HEK293 (cell line): ENCODE data around the gene TMEM151A.

Experiments used
- EGR2 ChIP-seq: fragments of 450-650 bp; formaldehyde crosslinking; IDR thresholded peaks from 2 replicates; pipeline ENCODE4 v1.5.1; 2016; ENCODE audit warnings: low read depth, missing biosample characterization, missing genetic modification characterization
- INSM2 ChIP-seq: fragments of 450-650 bp; formaldehyde crosslinking; IDR thresholded peaks from 2 replicates; pipeline ENCODE4 v1.5.1; 2016; ENCODE audit warnings: missing biosample characterization, missing genetic modification characterization
- PBX3 ChIP-seq: sonication (generic); formaldehyde crosslinking; IDR thresholded peaks from 2 replicates; pipeline ENCODE4 v1.8.1; 2022; ENCODE audit warnings: mild to moderate bottlenecking, moderate library complexity, missing genetic modification reagents
- SETDB1 ChIP-seq: IDR thresholded peaks from one replicate; pipeline ENCODE4 v1.6.1; 2017; ENCODE audit warnings: mild to moderate bottlenecking, low read length, moderate library complexity, mixed read lengths; ENCODE audit not compliant: insufficient read length
- SP3 ChIP-seq: fragments of 450-650 bp; formaldehyde crosslinking; IDR thresholded peaks from 2 replicates; pipeline ENCODE4 v1.5.1; 2016; ENCODE audit warnings: missing biosample characterization, missing genetic modification characterization
- ZBTB26 ChIP-seq: fragments of 450-650 bp; formaldehyde crosslinking; optimal IDR thresholded peaks from 2 replicates; pipeline ENCODE3; 2016; ENCODE audit warnings: missing biosample characterization, mild to moderate bottlenecking, missing genetic modification characterization
- ZFP41 ChIP-seq: fragments of 450-650 bp; formaldehyde crosslinking; IDR thresholded peaks from 2 replicates; pipeline ENCODE4 v1.5.1; 2016; ENCODE audit warnings: missing biosample characterization, missing genetic modification characterization, borderline replicate concordance
- ZNF155 ChIP-seq: fragments of 450-650 bp; formaldehyde crosslinking; IDR thresholded peaks from 2 replicates; pipeline ENCODE4 v1.5.1; 2016; ENCODE audit warnings: missing biosample characterization, missing genetic modification characterization
- ZNF23 ChIP-seq: fragments of 450-650 bp; formaldehyde crosslinking; IDR thresholded peaks from 2 replicates; pipeline ENCODE4 v1.5.1; 2016; ENCODE audit warnings: missing biosample characterization, missing genetic modification characterization, borderline replicate concordance
- ZNF350 ChIP-seq: fragments of 450-650 bp; formaldehyde crosslinking; IDR thresholded peaks from 2 replicates; pipeline ENCODE4 v1.5.0; 2017; ENCODE audit warnings: missing biosample characterization, mild to moderate bottlenecking, missing genetic modification characterization
- ZNF416 ChIP-seq: fragments of 450-650 bp; formaldehyde crosslinking; IDR thresholded peaks from 2 replicates; pipeline ENCODE4 v1.5.1; 2016; ENCODE audit warnings: missing biosample characterization, missing genetic modification characterization
- ZNF488 ChIP-seq: fragments of 450-650 bp; formaldehyde crosslinking; IDR thresholded peaks from 2 replicates; pipeline ENCODE4 v1.5.1; 2016; ENCODE audit warnings: missing biosample characterization, missing genetic modification characterization
- ZNF501 ChIP-seq: fragments of 450-650 bp; formaldehyde crosslinking; IDR thresholded peaks from 2 replicates; pipeline ENCODE4 v1.5.1; 2016; ENCODE audit warnings: missing biosample characterization, missing genetic modification characterization
- ZNF513 ChIP-seq: fragments of 450-650 bp; IDR thresholded peaks from 2 replicates; pipeline ENCODE4 v1.5.1; 2018; ENCODE audit warnings: missing biosample characterization, missing genetic modification characterization
- ZNF561 ChIP-seq: fragments of 450-650 bp; IDR thresholded peaks from 2 replicates; pipeline ENCODE4 v1.5.1; 2018; ENCODE audit warnings: missing biosample characterization, missing genetic modification characterization, borderline replicate concordance
- ZNF571 ChIP-seq: fragments of 450-650 bp; formaldehyde crosslinking; IDR thresholded peaks from 2 replicates; pipeline ENCODE4 v1.5.0; 2017; ENCODE audit warnings: missing biosample characterization, missing genetic modification characterization
- ZNF585B ChIP-seq: fragments of 450-650 bp; formaldehyde crosslinking; IDR thresholded peaks from 2 replicates; pipeline ENCODE4 v1.5.1; 2016; ENCODE audit warnings: missing biosample characterization, missing genetic modification characterization
- ZNF623 ChIP-seq: fragments of 450-650 bp; formaldehyde crosslinking; IDR thresholded peaks from 2 replicates; pipeline ENCODE4 v1.5.1; 2016; ENCODE audit warnings: missing biosample characterization, missing genetic modification characterization
- ZNF624 ChIP-seq: fragments of 450-650 bp; formaldehyde crosslinking; IDR thresholded peaks from 2 replicates; pipeline ENCODE4 v1.5.1; 2017; ENCODE audit warnings: missing biosample characterization, missing genetic modification characterization
- ZNF658 ChIP-seq: fragments of 450-650 bp; formaldehyde crosslinking; IDR thresholded peaks from 2 replicates; pipeline ENCODE4; 2016; ENCODE audit warnings: missing biosample characterization, missing genetic modification characterization
- ZNF660 ChIP-seq: fragments of 450-650 bp; IDR thresholded peaks from 2 replicates; pipeline ENCODE4 v1.5.1; 2018; ENCODE audit warnings: missing biosample characterization, mild to moderate bottlenecking, missing genetic modification characterization
- ZNF843 ChIP-seq: fragments of 450-650 bp; formaldehyde crosslinking; IDR thresholded peaks from 2 replicates; pipeline ENCODE4 v1.5.1; 2016; ENCODE audit warnings: missing biosample characterization, missing genetic modification characterization
- TF ChIP-seq, protein P1 (sequence below): fragments of 450-650 bp; formaldehyde crosslinking; conservative IDR thresholded peaks from 2 replicates; pipeline ENCODE4 v1.5.1; 2016; ENCODE audit warnings: low read depth, missing biosample characterization, missing genetic modification characterization
- TF ChIP-seq, protein P2 (sequence below): fragments of 450-650 bp; formaldehyde crosslinking; IDR thresholded peaks from 2 replicates; pipeline ENCODE4 v1.5.1; 2017; ENCODE audit warnings: missing biosample characterization, missing genetic modification characterization
- TF ChIP-seq, protein P3 (sequence below): fragments of 450-650 bp; formaldehyde crosslinking; IDR thresholded peaks from 2 replicates; pipeline ENCODE4 v1.5.1; 2017; ENCODE audit warnings: missing biosample characterization, mild to moderate bottlenecking, missing genetic modification characterization, moderate library complexity
- TF ChIP-seq, protein P4 (sequence below): fragments of 450-650 bp; formaldehyde crosslinking; IDR thresholded peaks from 2 replicates; pipeline ENCODE4 v1.5.1; 2016; ENCODE audit warnings: missing biosample characterization, missing genetic modification characterization

TMEM151A gene

GRCh38 chr11:66268244-66268951, 23.3 kb upstream of the TMEM151A start, which contains the start of gene RAB1B (continued):
- TF ChIP-seq, protein P1, sequence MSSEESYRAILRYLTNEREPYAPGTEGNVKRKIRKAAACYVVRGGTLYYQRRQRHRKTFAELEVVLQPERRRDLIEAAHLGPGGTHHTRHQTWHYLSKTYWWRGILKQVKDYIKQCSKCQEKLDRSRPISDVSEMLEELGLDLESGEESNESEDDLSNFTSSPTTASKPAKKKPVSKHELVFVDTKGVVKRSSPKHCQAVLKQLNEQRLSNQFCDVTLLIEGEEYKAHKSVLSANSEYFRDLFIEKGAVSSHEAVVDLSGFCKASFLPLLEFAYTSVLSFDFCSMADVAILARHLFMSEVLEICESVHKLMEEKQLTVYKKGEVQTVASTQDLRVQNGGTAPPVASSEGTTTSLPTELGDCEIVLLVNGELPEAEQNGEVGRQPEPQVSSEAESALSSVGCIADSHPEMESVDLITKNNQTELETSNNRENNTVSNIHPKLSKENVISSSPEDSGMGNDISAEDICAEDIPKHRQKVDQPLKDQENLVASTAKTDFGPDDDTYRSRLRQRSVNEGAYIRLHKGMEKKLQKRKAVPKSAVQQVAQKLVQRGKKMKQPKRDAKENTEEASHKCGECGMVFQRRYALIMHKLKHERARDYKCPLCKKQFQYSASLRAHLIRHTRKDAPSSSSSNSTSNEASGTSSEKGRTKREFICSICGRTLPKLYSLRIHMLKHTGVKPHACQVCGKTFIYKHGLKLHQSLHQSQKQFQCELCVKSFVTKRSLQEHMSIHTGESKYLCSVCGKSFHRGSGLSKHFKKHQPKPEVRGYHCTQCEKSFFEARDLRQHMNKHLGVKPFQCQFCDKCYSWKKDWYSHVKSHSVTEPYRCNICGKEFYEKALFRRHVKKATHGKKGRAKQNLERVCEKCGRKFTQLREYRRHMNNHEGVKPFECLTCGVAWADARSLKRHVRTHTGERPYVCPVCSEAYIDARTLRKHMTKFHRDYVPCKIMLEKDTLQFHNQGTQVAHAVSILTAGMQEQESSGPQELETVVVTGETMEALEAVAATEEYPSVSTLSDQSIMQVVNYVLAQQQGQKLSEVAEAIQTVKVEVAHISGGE (tag by site-specific recombination) = peak; percentile 67
- TF ChIP-seq SP3 = peak; percentile 92
- peak; percentile 52 for TF ChIP-seq EGR2
- no peak for TF ChIP-seq ZNF571
- no peak for TF ChIP-seq ZNF416 (tag by site-specific recombination)
- TF ChIP-seq ZNF561 (tag by site-specific recombination) = no peak
- no peak for TF ChIP-seq ZNF843 (tag by site-specific recombination)
- no peak for TF ChIP-seq ZNF658 (tag by site-specific recombination)
- TF ChIP-seq ZNF23 (tag by site-specific recombination) = no peak
- TF ChIP-seq, protein P2, sequence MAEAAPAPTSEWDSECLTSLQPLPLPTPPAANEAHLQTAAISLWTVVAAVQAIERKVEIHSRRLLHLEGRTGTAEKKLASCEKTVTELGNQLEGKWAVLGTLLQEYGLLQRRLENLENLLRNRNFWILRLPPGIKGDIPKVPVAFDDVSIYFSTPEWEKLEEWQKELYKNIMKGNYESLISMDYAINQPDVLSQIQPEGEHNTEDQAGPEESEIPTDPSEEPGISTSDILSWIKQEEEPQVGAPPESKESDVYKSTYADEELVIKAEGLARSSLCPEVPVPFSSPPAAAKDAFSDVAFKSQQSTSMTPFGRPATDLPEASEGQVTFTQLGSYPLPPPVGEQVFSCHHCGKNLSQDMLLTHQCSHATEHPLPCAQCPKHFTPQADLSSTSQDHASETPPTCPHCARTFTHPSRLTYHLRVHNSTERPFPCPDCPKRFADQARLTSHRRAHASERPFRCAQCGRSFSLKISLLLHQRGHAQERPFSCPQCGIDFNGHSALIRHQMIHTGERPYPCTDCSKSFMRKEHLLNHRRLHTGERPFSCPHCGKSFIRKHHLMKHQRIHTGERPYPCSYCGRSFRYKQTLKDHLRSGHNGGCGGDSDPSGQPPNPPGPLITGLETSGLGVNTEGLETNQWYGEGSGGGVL (tag by site-specific recombination) = no peak
- TF ChIP-seq ZFP41 (tag by site-specific recombination) = no peak
- no peak for TF ChIP-seq ZNF155 (tag by site-specific recombination)
- TF ChIP-seq ZNF623 = no peak
- no peak for TF ChIP-seq INSM2 (tag by site-specific recombination)
- TF ChIP-seq ZNF488 = no peak
- TF ChIP-seq ZNF624 = no peak
- TF ChIP-seq PBX3 (CRISPR knock-in tag) = no peak
- TF ChIP-seq, protein P3, sequence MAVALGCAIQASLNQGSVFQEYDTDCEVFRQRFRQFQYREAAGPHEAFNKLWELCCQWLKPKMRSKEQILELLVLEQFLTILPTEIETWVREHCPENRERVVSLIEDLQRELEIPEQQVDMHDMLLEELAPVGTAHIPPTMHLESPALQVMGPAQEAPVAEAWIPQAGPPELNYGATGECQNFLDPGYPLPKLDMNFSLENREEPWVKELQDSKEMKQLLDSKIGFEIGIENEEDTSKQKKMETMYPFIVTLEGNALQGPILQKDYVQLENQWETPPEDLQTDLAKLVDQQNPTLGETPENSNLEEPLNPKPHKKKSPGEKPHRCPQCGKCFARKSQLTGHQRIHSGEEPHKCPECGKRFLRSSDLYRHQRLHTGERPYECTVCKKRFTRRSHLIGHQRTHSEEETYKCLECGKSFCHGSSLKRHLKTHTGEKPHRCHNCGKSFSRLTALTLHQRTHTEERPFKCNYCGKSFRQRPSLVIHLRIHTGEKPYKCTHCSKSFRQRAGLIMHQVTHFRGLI (tag by site-specific recombination) = peak; percentile 80; the same call in 1 of the 2 replicates
- no peak for TF ChIP-seq ZNF350 (tag by site-specific recombination)
- TF ChIP-seq ZNF585B (tag by site-specific recombination) = no peak
- TF ChIP-seq, protein P4, sequence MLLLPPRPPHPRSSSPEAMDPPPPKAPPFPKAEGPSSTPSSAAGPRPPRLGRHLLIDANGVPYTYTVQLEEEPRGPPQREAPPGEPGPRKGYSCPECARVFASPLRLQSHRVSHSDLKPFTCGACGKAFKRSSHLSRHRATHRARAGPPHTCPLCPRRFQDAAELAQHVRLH = no peak
- TF ChIP-seq ZNF660 (tag by site-specific recombination) = no peak
- no peak for TF ChIP-seq ZNF513 (tag by site-specific recombination)
- TF ChIP-seq ZNF501 = no peak
- TF ChIP-seq ZBTB26 (tag by site-specific recombination) = peak; percentile 61
- TF ChIP-seq SETDB1 = no peak
